IPS-15b (cell line): ENCODE data around the gene ENO4.
A peak's percentile ranks its signal among the peaks of the same experiment; 100 is the strongest.

Source experiments
- H3K27me3 ChIP-seq: one replicate; pipeline ENCODE4 v1.6.1; 2013; ENCODE audit warnings: low read length; ENCODE audit not compliant: control insufficient read depth, insufficient read depth
- H3K36me3 ChIP-seq: one replicate; pipeline ENCODE4 v1.6.1; 2013; ENCODE audit warnings: low read length; ENCODE audit not compliant: control insufficient read depth, insufficient read depth
- H3K4me1 ChIP-seq: one replicate; pipeline ENCODE4 v1.6.1; 2013; ENCODE audit warnings: mild to moderate bottlenecking, low read length; ENCODE audit not compliant: control insufficient read depth, insufficient read depth
- H3K4me3 ChIP-seq: one replicate; pipeline ENCODE4 v1.5.1; 2013; ENCODE audit warnings: low read depth, low read length
- H3K9ac ChIP-seq: one replicate; pipeline ENCODE4 v1.6.1; 2013; ENCODE audit warnings: low read depth, mild to moderate bottlenecking, low read length
- H3K9me3 ChIP-seq: one replicate; pipeline ENCODE4 v1.6.1; 2013; ENCODE audit warnings: mild to moderate bottlenecking, low read length; ENCODE audit not compliant: control insufficient read depth, insufficient read depth

The ENO4 gene

GRCh38 chr10:116893686-116894037 lies 44.4 kb downstream of the ENO4 start:
- H3K9ac ChIP-seq = no peak overlapping the region
- no peaks in the 10 kb centered on the region for H3K27me3 ChIP-seq
- peaks cover 4% of the 10 kb centered on the region for H3K4me1 ChIP-seq
- H3K36me3 ChIP-seq = no peaks in the 10 kb centered on the region
- H3K9me3 ChIP-seq = no peaks in the 10 kb centered on the region
- no peak overlapping the region for H3K4me3 ChIP-seq

GRCh38 chr10:116899626-116900025 lies 50.3 kb downstream of the ENO4 start:
- Histone ChIP-seq H3K27me3 (no peaks in the 10 kb centered on the region), H3K9me3 (no peaks in the 10 kb centered on the region), H3K9ac (no peak overlapping the region), H3K36me3 (no peaks in the 10 kb centered on the region), H3K4me1 (no peaks in the 10 kb centered on the region), H3K4me3 (no peak overlapping the region)

- no peaks in the 10 kb centered on the region for H3K27me3 ChIP-seq
- H3K4me1 ChIP-seq = no peaks in the 10 kb centered on the region
- H3K9me3 ChIP-seq = no peaks in the 10 kb centered on the region
- H3K9ac ChIP-seq = no peak overlapping the region
- no peaks in the 10 kb centered on the region for H3K36me3 ChIP-seq
- H3K4me3 ChIP-seq = no peak overlapping the region
These were observed 56.5 kb downstream of the ENO4 start for GRCh38 chr10:116905845-116906210.

- no peaks in the 10 kb centered on the region for H3K27me3 ChIP-seq
- H3K4me3 ChIP-seq = no peak overlapping the region
- no peaks in the 10 kb centered on the region for H3K9me3 ChIP-seq
These were observed 58.1 kb downstream of the ENO4 start for GRCh38 chr10:116907245-116907987.

GRCh38 chr10:116909307-116909706 lies 60.0 kb downstream of the ENO4 start:
- H3K27me3 ChIP-seq = no peaks in the 10 kb centered on the region
- H3K36me3 ChIP-seq = no peaks in the 10 kb centered on the region
- no peaks in the 10 kb centered on the region for H3K9me3 ChIP-seq
- no peaks in the 10 kb centered on the region for H3K4me1 ChIP-seq
- no peak overlapping the region for H3K9ac ChIP-seq
- no peak overlapping the region for H3K4me3 ChIP-seq

More at GRCh38 chr10:116907245-116907987, 58.1 kb downstream of the ENO4 start:
- Histone ChIP-seq H3K4me1 (no peaks in the 10 kb centered on the region), H3K36me3 (no peaks in the 10 kb centered on the region), H3K9ac (no peak overlapping the region)

GRCh38 chr10:116910910-116911309 lies 61.6 kb downstream of the ENO4 start:
- H3K9ac ChIP-seq = no peak overlapping the region
- H3K4me1 ChIP-seq = no peaks in the 10 kb centered on the region
- H3K36me3 ChIP-seq = no peaks in the 10 kb centered on the region
- H3K27me3 ChIP-seq = no peaks in the 10 kb centered on the region
- H3K4me3 ChIP-seq = no peak overlapping the region
- H3K9me3 ChIP-seq = no peaks in the 10 kb centered on the region

GRCh38 chr10:116912162-116912561 lies 62.9 kb downstream of the ENO4 start:
- no peaks in the 10 kb centered on the region for H3K4me1 ChIP-seq
- H3K4me3 ChIP-seq = no peak overlapping the region
- peak overlapping the region; percentile 48 for H3K9ac ChIP-seq
- no peaks in the 10 kb centered on the region for H3K27me3 ChIP-seq
- no peaks in the 10 kb centered on the region for H3K9me3 ChIP-seq
- no peaks in the 10 kb centered on the region for H3K36me3 ChIP-seq

- H3K9ac ChIP-seq = no peak overlapping the region
- no peaks in the 10 kb centered on the region for H3K9me3 ChIP-seq
- no peaks in the 10 kb centered on the region for H3K27me3 ChIP-seq
- no peaks in the 10 kb centered on the region for H3K36me3 ChIP-seq
- no peaks in the 10 kb centered on the region for H3K4me1 ChIP-seq
- no peak overlapping the region for H3K4me3 ChIP-seq
These were observed 64.4 kb downstream of the ENO4 start for GRCh38 chr10:116913695-116914094.

- Histone ChIP-seq H3K4me1 (no peaks in the 10 kb centered on the region), H3K9ac (no peak overlapping the region)
These were observed 66.0 kb downstream of the ENO4 start for GRCh38 chr10:116915340-116915739.

GRCh38 chr10:116917481-116917880 lies 68.2 kb downstream of the ENO4 start:
- H3K36me3 ChIP-seq = no peaks in the 10 kb centered on the region
- H3K27me3 ChIP-seq = no peaks in the 10 kb centered on the region
- no peak overlapping the region for H3K9ac ChIP-seq
- no peaks in the 10 kb centered on the region for H3K9me3 ChIP-seq
- no peak overlapping the region for H3K4me3 ChIP-seq
- no peaks in the 10 kb centered on the region for H3K4me1 ChIP-seq

More at GRCh38 chr10:116915340-116915739, 66.0 kb downstream of the ENO4 start:
- Histone ChIP-seq H3K27me3 (no peaks in the 10 kb centered on the region), H3K9me3 (no peaks in the 10 kb centered on the region), H3K36me3 (no peaks in the 10 kb centered on the region), H3K4me3 (no peak overlapping the region)

- Histone ChIP-seq H3K27me3 (no peaks in the 10 kb centered on the region), H3K9ac (no peak overlapping the region), H3K9me3 (no peaks in the 10 kb centered on the region), H3K4me3 (no peak overlapping the region), H3K4me1 (no peaks in the 10 kb centered on the region), H3K36me3 (no peaks in the 10 kb centered on the region)
These were observed 69.3 kb downstream of the ENO4 start for GRCh38 chr10:116918583-116918982.

GRCh38 chr10:116919164-116919563 lies 69.9 kb downstream of the ENO4 start:
- H3K9ac ChIP-seq = no peak overlapping the region
- no peaks in the 10 kb centered on the region for H3K4me1 ChIP-seq
- H3K27me3 ChIP-seq = no peaks in the 10 kb centered on the region
- H3K9me3 ChIP-seq = no peaks in the 10 kb centered on the region
- no peak overlapping the region for H3K4me3 ChIP-seq
- H3K36me3 ChIP-seq = no peaks in the 10 kb centered on the region
